Neural cell (in vitro differentiated cells): ENCODE data around the gene PXDN. TPM values are rescaled to one million over a fixed set of nuclear protein-coding genes. Genes with fewer than 3 reads are reported as not detected.

Experiments
- H2AFZ ChIP-seq: fragments of 200-600, 300-800 bp; sonication (generic), shearing (Covaris generic); 2 replicates; pipeline ENCODE4 v1.6.0; 2014; ENCODE audit warnings: low read depth, mild to moderate bottlenecking, antibody characterized with exemption, low read length, moderate library complexity
- H3F3A ChIP-seq: fragments of 200-600 bp; shearing (Covaris generic); 2 replicates; pipeline ENCODE4 v1.6.1; 2016; ENCODE audit warnings: mild to moderate bottlenecking, moderate library complexity, mixed read lengths, antibody characterized with exemption, low read length; ENCODE audit not compliant: insufficient read depth, poor library complexity, severe bottlenecking
- H3K27ac ChIP-seq: fragments of 200-600, 300-800 bp; sonication (generic), shearing (Covaris generic); 2 replicates; pipeline ENCODE4 v1.5.1; 2014; ENCODE audit warnings: mild to moderate bottlenecking, low read length, moderate library complexity
- H3K27me3 ChIP-seq: fragments of 300-800, 200-600 bp; sonication (generic), shearing (Covaris generic); 2 replicates; pipeline ENCODE4 v1.6.0; 2014; ENCODE audit warnings: mild to moderate bottlenecking, low read depth, low read length, moderate library complexity; ENCODE audit not compliant: insufficient read depth
- H3K36me3 ChIP-seq: fragments of 300-800, 200-600 bp; sonication (generic), shearing (Covaris generic); 2 replicates; pipeline ENCODE4 v1.5.1; 2014; ENCODE audit warnings: mild to moderate bottlenecking, antibody characterized with exemption, low read length, moderate library complexity; ENCODE audit not compliant: insufficient read depth
- H3K4me2 ChIP-seq: fragments of 300-800, 200-600 bp; sonication (generic), shearing (Covaris generic); 2 replicates; pipeline ENCODE4 v1.6.0; 2014; ENCODE audit warnings: mild to moderate bottlenecking, low read length
- H3K4me3 ChIP-seq: fragments of 300-800, 200-600 bp; sonication (generic), shearing (Covaris generic); 2 replicates; pipeline ENCODE4 v1.5.1; 2014; ENCODE audit warnings: mild to moderate bottlenecking, low read length, moderate library complexity
- H3K79me2 ChIP-seq: fragments of 200-600 bp; shearing (Covaris generic); replicated peaks from 2 replicates; pipeline ENCODE4 v1.6.0; 2014; ENCODE audit warnings: mild to moderate bottlenecking, low read length, moderate library complexity; ENCODE audit not compliant: insufficient read depth
- H3K9ac ChIP-seq: fragments of 300-800, 200-600 bp; sonication (generic), shearing (Covaris generic); 2 replicates; pipeline ENCODE4 v1.6.1; 2016; ENCODE audit warnings: mild to moderate bottlenecking, low read length, mixed read lengths
- H3K9me2 ChIP-seq: fragments of 200-600 bp; shearing (Covaris generic); 2 replicates; pipeline ENCODE4 v1.6.1; 2016; ENCODE audit warnings: mild to moderate bottlenecking, low read length, mixed read lengths; ENCODE audit not compliant: insufficient read depth
- H3K9me3 ChIP-seq: fragments of 200-600, 300-800 bp; sonication (generic), shearing (Covaris generic); 2 replicates; pipeline ENCODE4 v1.6.1; 2016; ENCODE audit warnings: mild to moderate bottlenecking, mixed run types, low read length, moderate library complexity, mixed read lengths
- H4K20me1 ChIP-seq: fragments of 200-600 bp; shearing (Covaris generic); 2 replicates; pipeline ENCODE4 v1.6.1; 2016; ENCODE audit warnings: mild to moderate bottlenecking, mixed run types; ENCODE audit not compliant: insufficient read depth
- CTCF ChIP-seq: fragments of 450-650 bp; IDR thresholded peaks from 2 replicates; pipeline ENCODE4 v1.5.1; 2014; ENCODE audit warnings: antibody characterized with exemption, mild to moderate bottlenecking, moderate library complexity; ENCODE audit not compliant: poor library complexity, severe bottlenecking
- EP300 ChIP-seq: fragments of 450-650 bp; conservative IDR thresholded peaks from 2 replicates; pipeline ENCODE4 v1.6.1; 2014; ENCODE audit warnings: antibody characterized with exemption, mild to moderate bottlenecking, moderate library complexity; ENCODE audit not compliant: poor library complexity, severe bottlenecking
- EZH2 ChIP-seq: fragments of 200-600, 300-800 bp; shearing (Covaris generic), sonication (generic); IDR thresholded peaks from 2 replicates; pipeline ENCODE4 v1.6.1; 2014; ENCODE audit warnings: antibody characterized with exemption, low read length, borderline replicate concordance, mild to moderate bottlenecking; ENCODE audit not compliant: insufficient read depth, poor library complexity, severe bottlenecking
- MXI1 ChIP-seq: fragments of 450-650 bp; conservative IDR thresholded peaks from 2 replicates; pipeline ENCODE4 v1.6.1; 2014; ENCODE audit warnings: antibody characterized with exemption, mild to moderate bottlenecking; ENCODE audit not compliant: poor library complexity, severe bottlenecking
- POLR2AphosphoS5 ChIP-seq: IDR thresholded peaks from 2 replicates; pipeline ENCODE4 v1.6.1; 2012
- RAD21 ChIP-seq: fragments of 450-650 bp; conservative IDR thresholded peaks from 2 replicates; pipeline ENCODE4 v1.6.1; 2014; ENCODE audit warnings: antibody characterized with exemption, mild to moderate bottlenecking, moderate library complexity
- REST ChIP-seq: IDR thresholded peaks from 2 replicates; pipeline ENCODE4 v1.6.1; 2012; ENCODE audit warnings: borderline replicate concordance
- SMC3 ChIP-seq: fragments of 450-650 bp; conservative IDR thresholded peaks from 2 replicates; pipeline ENCODE4 v1.6.1; 2014; ENCODE audit warnings: antibody characterized with exemption, mild to moderate bottlenecking, moderate library complexity; ENCODE audit not compliant: poor library complexity
- TAF1 ChIP-seq: IDR thresholded peaks from 2 replicates; pipeline ENCODE4 v1.6.1; 2012; ENCODE audit warnings: low read depth
- polyA plus RNA-seq: library from polyadenylated mRNA; depleted of rRNA; stranded (reverse); fragments of >200 nt; gene quantifications from 2 replicates; pipeline ENCODE4 v1.2.3, GENCODE V29; 2014

PXDN gene
- polyA plus RNA-seq, 1 donor from 2014 or later = 181 TPM

- Histone ChIP-seq H3K36me3 (no peaks in the 10 kb centered on the region), H3K27ac (no peak overlapping the region), H3K4me3 (no peak overlapping the region), H3K27me3 (no peaks in the 10 kb centered on the region), H3F3A (no peaks in the 10 kb centered on the region), H3K9me3 (no peaks in the 10 kb centered on the region), H2AFZ (no peak overlapping the region), H3K9me2 (no peaks in the 10 kb centered on the region), H3K4me2 (no peak overlapping the region), H3K9ac (no peak overlapping the region), H4K20me1 (no peaks in the 10 kb centered on the region), H3K79me2 (no peaks in the 10 kb centered on the region)
- no peak for TF ChIP-seq SMC3
- no peak for TF ChIP-seq MXI1
- TF ChIP-seq RAD21 = no peak
- no peak for TF ChIP-seq POLR2AphosphoS5
- TF ChIP-seq REST = no peak
- no peak for TF ChIP-seq EP300
- no peak for TF ChIP-seq TAF1
- TF ChIP-seq EZH2 = no peak
- no peak for TF ChIP-seq CTCF
These were observed 34.3 kb upstream of the PXDN start for GRCh38 chr2:1778566-1778965.

- H3K36me3 ChIP-seq = no peaks in the 10 kb centered on the region
- no peaks in the 10 kb centered on the region for H3F3A ChIP-seq
- no peak overlapping the region for H3K4me3 ChIP-seq
- H3K27me3 ChIP-seq = no peaks in the 10 kb centered on the region
- no peaks in the 10 kb centered on the region for H3K9me3 ChIP-seq
- H3K27ac ChIP-seq = no peak overlapping the region
- no peak overlapping the region for H3K9ac ChIP-seq
- no peaks in the 10 kb centered on the region for H3K79me2 ChIP-seq
- H3K4me2 ChIP-seq = no peak overlapping the region
- no peaks in the 10 kb centered on the region for H4K20me1 ChIP-seq
- no peak overlapping the region for H2AFZ ChIP-seq
- TF ChIP-seq POLR2AphosphoS5 = no peak
- no peak for TF ChIP-seq RAD21
- no peak for TF ChIP-seq CTCF
- no peak for TF ChIP-seq MXI1
- no peak for TF ChIP-seq EP300
- TF ChIP-seq EZH2 = no peak
- no peak for TF ChIP-seq SMC3
- TF ChIP-seq REST = no peak
- TF ChIP-seq TAF1 = no peak
- no peaks in the 10 kb centered on the region for H3K9me2 ChIP-seq
These were observed 33.5 kb upstream of the PXDN start for GRCh38 chr2:1777781-1778180.
